ENCODE measurements around the gene CALHM4. TPM values are rescaled to one million over a fixed set of nuclear protein-coding genes. Genes with fewer than 3 reads are reported as not detected.

Gene CALHM4
- total and polyA plus RNA-seq, 12 donors: 0.09 to 0.26 (median 0.22) TPM; not detected in 9

DNA sequence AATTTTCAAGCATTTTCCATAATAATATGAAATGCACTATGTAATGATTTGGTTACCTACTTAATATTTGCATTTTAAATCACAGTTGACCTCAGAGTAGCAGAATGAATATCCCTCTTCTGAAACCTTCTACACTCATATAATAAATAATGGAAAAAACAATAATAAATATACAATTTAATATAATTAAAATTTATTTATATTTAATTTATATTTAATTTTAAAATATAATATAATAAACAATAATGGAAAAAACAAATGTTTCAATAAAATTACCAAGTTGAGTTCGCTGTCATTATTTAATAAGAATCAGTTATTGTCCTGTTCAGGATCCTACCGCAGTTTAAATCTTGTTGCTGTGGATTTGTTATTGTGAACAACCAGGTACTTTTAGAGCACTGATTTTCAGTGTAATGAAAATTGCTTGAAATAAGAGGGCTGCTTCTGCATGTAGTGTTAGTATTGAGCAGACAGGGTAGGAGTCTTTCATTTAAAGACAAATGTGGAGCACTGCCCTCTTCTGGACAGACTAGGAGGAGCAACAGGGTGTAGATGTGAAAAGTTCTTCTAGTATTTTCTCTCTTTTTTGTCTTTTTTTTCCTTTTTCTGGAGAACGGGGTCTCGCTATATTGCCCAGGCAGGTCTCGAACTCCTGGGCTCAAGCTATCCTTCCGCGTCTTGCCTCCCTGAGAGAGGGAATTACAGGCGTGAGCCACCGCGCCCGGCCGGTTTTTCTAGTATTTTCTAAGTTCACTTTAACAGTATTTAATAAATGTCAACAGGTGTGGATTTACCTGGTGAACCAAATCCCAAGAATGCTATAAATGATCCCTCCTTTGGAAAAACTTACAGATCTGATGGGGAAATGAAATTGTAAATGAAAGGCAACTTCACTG lies 21.6 kb upstream of the CALHM4 start:
- no peak overlapping the region for H3K27ac ChIP-seq
- H3K4me1 ChIP-seq: peaks cover 0 to 34% (median 7%) of the 10 kb centered on the region in 9 donors
- no peaks in the 10 kb centered on the region for H3K27me3 ChIP-seq
- no peaks in the 10 kb centered on the region for H3K36me3 ChIP-seq
- intact Hi-C loops (cut with DNase I): loop anchor here (1.0 to 10.0 kb wide), 10 partner anchors 21 to 265 kb away; partner anchors contain the start of genes CALHM5 (in 1 of the 10) and TSPYL1 (in 1 of the 10)
- TF ChIP-seq CTCF (IDR thresholded peaks at IDR 0.05): peak; percentile 54 to 91 (median 84)
- DNase-seq (peak; percentile 5 to 70), ATAC-seq (peak; percentile 81 to 92 (median 84))
- 82 to 88% methylated on average over 12 of the region's 12 CpGs for WGBS, 2 donors
- H3K4me3 ChIP-seq: no peak overlapping the region
- H3K9me3 ChIP-seq: no peaks in the 10 kb centered on the region

GRCh38 chr6:116533233-116533957 lies 20.2 kb upstream of the CALHM4 start:
- 66 to 69% methylated on average over 9 of the region's 9 CpGs for WGBS, 2 donors
- H3K27me3 ChIP-seq: no peaks in the 10 kb centered on the region
- H3K9me3 ChIP-seq: no peaks in the 10 kb centered on the region
- TF ChIP-seq CTCF (IDR thresholded peaks at IDR 0.05): no peak
- DNase-seq: no peak
- intact Hi-C loops (cut with DNase I): loop anchor here (2.0 to 10.0 kb wide), 9 partner anchors 86 to 266 kb away; partner anchors contain the start of gene TSPYL1 (in 1 of the 10)
- H3K4me3 ChIP-seq: no peak overlapping the region
- H3K36me3 ChIP-seq: no peaks in the 10 kb centered on the region
- ATAC-seq: no peak
- no peak overlapping the region for H3K27ac ChIP-seq
- peaks cover 0 to 24% (median 5%) of the 10 kb centered on the region in 9 donors for H3K4me1 ChIP-seq

- peaks cover 0 to 14% (median 0%) of the 10 kb centered on the region in 9 donors for H3K4me1 ChIP-seq
- ATAC-seq (no peak), DNase-seq (no peak)
- no peaks in the 10 kb centered on the region for H3K27me3 ChIP-seq
- H3K9me3 ChIP-seq: no peaks in the 10 kb centered on the region
- no peak overlapping the region for H3K27ac ChIP-seq
- H3K36me3 ChIP-seq: no peaks in the 10 kb centered on the region
- no peak for TF ChIP-seq CTCF (IDR thresholded peaks at IDR 0.05)
- H3K4me3 ChIP-seq: no peak overlapping the region
- intact Hi-C loops (cut with DNase I): loop anchor here in 5 of 10 donors (10.0 kb wide), 3 partner anchors 90 to 260 kb away; partner anchors contain the start of gene TSPYL1 (in 1 of the 5)
Measured at GRCh38 chr6:116535109-116535508, 18.4 kb upstream of the CALHM4 start.

DNA sequence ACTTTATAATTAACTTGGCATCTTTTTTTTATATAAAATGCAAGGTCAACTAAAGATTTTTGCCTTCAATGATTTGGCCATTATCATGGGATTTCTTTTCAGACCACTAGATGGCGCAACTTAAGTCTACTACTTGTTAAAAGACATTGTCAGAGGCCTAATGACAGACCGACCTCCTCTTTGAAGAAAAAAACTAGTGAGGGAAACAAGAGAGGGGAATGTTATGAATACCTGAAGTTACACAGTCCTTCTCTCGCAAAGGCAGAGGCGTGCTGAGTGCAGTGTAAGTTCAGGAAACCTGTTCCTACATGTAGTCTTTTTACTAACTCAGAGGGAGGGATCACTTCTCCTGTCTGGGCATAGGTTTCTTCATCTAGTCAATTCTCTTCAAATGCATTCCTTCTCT lies 17.3 kb upstream of the CALHM4 start:
- ATAC-seq (peak in 5 of 8 donors; percentile 34 to 57 (median 45)), DNase-seq (peak in 1 of 2 donors; percentile 34)
- intact Hi-C loops (cut with DNase I): loop anchor here in 8 of 10 donors (1.0 to 10.0 kb wide), 8 partner anchors 23 to 261 kb away; partner anchors contain the start of genes CALHM5 (in 1 of the 8) and TSPYL1 (in 1 of the 8)
- peaks cover 0 to 9% (median 0%) of the 10 kb centered on the region in 9 donors for H3K4me1 ChIP-seq
- H3K36me3 ChIP-seq: no peaks in the 10 kb centered on the region
- H3K9me3 ChIP-seq: no peaks in the 10 kb centered on the region
- H3K4me3 ChIP-seq: no peak overlapping the region
- H3K27me3 ChIP-seq: no peaks in the 10 kb centered on the region
- no peak overlapping the region for H3K27ac ChIP-seq
- WGBS, 2 donors: 14 to 18% methylated on average over 4 of the region's 4 CpGs
- peak; percentile 54 to 89 (median 79) for TF ChIP-seq CTCF (IDR thresholded peaks at IDR 0.05)

Measured in heart right ventricle (tissue), 16 donors.